Stimulated activated CD4-positive, alpha-beta T cell treated with anti-CD3 and anti-CD28 coated beads, Interleukin-1b, Interleukin-23, amount 100 ng/mL, for 1 hour (primary cell): ENCODE data around the gene LECT2.

Source experiments
- DNase-seq, 2 donors: peaks; one replicate each; pipeline ENCODE4 v3.0.0-alpha.2; 2020; ENCODE audit warnings: low read depth in 2 of 2

The LECT2 gene

DNA sequence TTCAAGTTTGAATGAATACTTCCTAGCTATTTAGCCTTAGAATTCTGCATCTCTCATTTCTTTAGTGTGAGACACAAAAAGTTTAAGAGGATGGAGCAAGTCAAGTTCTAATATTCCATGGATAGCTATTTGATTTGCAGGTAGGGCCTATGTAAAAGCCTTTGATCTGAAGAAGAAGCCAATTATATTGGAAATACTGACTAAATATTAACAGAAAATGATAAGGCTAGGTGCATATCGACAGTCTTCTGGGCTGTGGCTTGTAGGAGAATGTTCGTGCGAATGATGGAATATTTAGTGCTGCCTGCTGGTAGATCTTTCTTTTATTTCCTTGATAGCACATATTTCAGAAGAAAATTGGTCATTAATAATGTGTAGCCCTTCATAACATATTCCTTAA lies at the start of gene LECT2:
TSS of gene LECT2 (minus strand) at position 85 of the 400 bp plus-strand sequence. CDS start 150 bp downstream, outside the sequence.
- DNase-seq = no peak

DNA sequence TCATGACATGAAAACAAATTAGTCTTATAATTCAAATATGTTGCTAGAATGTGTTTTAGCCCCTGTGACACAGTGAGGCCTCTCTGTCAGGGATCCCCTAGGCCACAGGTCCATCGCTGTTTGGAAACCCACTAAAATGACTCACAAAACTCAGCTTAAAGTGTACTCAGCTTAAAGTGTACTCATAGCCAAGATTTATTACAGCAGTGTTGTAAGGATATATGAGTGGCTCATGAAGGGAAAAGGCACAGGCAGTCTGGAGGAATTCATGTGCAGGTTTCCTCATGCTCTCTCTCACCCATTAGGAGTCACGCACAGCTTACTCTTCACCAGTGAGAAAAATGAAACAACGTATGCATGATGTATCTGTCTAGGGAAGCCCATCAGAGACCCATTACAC lies 49.7 kb upstream of the LECT2 start:
- no peak for DNase-seq

DNA sequence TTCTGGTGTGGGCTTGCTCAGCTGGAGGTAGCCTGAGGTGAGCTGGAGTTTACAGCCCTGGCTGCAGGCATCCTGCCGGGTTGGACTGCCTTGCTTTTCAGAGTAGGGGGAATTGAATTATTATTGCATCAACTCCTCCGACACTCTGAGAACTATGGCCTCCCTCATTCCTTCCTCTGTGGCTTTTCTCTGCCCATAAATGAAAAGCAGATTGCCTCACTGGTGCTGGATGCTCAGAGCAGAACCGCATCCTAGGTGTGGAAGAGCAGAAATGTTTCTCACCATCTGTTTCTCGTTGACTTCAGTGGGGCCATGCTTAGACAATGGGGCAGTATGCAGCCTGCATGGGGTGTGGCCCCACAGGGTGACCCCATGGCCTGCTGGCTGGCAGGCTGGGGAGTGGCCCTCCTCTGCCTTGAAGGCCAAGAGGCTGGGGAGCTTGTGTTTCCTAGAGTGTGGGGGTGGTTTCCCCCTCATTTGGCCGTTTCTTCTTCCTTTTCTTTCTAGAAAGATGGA lies 46.7 kb upstream of the LECT2 start:
- no peak for DNase-seq

DNA sequence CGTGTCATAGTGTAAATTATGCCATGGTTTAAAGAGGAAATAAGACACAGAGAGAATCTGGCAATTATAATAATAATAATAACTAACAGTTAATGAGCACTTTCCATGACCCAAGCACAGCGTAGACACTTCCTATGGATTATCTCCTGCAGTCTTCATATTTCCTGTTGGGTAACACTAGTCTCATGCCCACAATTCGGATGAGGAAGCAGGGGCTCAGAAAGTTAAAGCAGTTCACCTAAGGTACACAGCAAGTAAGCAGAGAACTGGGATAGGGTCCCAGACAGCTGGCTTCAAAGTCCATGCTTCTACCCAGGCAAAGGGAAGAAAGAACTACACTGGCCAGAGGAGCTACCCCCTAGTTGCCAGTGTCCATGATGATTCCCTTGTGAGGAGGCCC lies 46.1 kb upstream of the LECT2 start:
- DNase-seq = no peak

DNA sequence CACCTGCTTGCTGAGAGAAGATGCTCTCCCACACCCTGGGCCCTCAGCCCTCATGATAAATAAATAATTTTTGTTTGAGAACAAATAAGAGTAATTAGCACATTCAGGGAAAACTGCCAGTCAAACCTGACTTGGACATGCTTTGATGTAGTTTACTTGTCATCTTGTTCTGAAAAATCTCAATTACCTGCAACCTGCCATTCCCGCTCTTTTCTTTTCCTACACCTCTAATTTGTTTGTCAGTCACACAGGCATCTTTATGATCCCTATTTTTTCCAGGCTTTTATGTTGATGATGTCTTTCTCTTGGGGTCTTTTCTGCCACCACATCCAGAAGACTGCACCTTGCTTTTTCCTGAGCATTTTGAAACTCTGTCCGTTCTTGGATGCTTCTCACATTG lies 45.4 kb upstream of the LECT2 start:
- no peak for DNase-seq

DNA sequence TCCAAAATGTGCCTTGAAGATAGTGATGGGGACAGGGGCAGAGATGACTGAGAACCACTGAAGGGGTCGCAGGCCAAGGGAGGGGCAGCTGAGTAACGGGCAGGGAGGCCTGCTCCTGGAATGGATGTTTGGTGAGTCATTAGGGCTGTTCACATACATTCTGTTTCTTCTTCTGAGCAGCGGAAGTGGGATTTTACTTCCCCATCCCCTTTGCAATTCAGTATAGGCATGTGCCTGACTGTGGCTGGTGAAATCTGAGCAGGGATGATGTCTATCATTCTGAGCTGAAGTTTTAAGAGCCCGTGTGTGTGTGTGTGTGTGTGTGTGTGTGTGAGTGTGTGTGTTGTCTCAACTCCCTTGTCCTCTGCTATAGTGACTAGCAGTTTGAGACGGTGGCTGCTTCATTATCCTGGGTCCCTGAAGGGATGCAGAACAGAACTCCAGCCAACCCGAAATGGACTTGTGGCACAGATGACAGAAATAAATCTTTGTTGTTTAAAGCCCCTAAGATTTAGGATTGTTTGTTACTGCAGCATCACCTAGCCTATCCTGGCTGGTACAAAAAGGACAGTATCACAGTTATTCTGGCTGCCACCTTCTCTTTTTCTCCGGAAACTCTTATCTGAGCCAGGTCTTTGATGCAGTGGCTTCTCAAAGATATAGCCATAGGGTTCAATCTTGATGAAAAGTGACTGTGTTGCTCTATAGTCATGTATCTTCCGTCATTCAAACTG lies 44.8 kb upstream of the LECT2 start:
- DNase-seq = no peak

DNA sequence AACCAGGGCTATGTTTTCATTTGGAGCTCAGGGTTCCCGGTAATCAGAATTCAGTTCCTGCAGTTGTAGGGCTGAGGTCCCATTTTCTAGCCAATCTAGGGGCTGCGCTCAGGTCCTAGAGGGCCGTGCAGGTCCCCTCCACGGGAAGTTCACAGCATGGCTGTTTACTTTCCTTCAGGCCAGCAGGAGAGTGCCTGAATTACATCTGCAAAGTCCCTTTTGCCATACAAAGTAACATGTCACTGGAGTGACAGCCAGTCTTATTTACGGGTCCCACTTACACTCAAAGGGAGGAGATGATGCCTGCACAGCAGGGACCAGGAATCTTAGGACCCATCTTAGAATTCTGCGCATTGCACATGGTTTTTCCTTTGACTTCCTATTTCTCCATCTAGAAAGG lies 44.1 kb upstream of the LECT2 start:
- no peak for DNase-seq

DNA sequence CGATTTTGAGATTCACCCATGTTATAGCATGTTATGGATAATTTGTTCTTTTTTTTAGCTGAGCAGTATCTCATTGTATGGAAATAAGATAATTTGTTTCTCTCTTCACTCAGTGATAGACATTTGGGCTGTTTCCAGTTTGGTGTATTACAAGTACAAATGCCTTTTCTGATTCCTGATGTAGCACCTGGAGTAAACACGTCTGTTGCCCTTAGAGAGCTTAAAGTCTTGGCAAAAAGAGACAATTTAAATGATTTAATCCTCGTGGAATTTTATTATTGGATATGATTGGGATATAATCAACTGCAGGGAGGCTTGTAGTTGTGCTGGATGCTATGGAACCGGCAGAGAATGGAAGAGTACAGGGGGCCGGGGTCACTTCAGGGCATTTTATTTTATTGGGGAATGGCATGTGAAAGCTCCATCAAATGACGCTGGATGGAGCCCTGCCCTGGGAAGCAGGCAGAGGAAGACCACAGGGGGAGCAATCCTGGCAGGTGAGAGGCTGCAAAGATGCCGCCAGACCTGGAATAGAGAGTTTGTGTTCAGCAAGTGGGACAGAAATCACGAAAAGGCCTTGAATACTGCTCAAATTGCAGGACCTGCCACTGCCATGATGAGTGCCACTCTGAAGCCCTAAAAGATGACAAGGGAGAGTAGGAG lies 43.0 kb upstream of the LECT2 start:
- no peak for DNase-seq

DNA sequence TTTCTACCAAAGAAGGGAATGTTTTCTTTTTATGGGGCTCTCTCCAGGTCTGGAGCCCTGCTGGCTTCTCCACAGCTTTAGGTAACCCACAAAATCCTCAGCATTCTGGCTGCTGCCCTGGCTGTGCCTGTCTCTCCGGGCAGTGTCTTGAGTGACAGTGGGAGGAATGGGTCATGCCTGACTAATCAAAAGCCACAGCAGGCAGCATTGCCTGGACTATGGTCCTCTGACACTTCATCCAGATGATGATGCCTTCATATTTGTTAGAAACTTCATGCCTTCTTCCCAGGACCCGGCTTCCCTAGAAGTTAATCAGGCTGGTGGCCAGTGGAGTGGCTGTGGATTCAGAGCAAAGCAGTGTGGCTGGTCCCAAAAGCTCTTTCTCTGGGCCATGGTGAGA lies 41.8 kb upstream of the LECT2 start:
- no peak for DNase-seq

DNA sequence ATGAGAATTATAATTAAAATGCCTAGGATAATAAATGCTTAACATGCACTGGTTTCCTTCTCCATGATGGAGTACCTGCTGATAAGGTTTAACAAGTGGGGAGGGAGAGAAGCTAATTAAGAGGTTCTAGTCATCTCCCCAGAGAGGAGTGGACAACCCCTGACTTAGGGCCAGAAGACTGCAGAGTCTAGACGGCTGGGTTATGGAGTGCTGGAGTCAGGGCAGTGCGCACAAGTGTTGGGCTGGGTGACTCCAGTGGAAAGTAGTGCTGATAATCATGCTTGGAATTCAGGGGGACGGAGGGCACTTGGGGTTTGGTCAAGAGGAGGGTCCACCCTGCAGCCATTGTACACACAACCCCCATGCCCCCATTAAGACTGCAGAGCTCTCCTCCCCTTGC lies 41.2 kb upstream of the LECT2 start:
- DNase-seq = no peak

DNA sequence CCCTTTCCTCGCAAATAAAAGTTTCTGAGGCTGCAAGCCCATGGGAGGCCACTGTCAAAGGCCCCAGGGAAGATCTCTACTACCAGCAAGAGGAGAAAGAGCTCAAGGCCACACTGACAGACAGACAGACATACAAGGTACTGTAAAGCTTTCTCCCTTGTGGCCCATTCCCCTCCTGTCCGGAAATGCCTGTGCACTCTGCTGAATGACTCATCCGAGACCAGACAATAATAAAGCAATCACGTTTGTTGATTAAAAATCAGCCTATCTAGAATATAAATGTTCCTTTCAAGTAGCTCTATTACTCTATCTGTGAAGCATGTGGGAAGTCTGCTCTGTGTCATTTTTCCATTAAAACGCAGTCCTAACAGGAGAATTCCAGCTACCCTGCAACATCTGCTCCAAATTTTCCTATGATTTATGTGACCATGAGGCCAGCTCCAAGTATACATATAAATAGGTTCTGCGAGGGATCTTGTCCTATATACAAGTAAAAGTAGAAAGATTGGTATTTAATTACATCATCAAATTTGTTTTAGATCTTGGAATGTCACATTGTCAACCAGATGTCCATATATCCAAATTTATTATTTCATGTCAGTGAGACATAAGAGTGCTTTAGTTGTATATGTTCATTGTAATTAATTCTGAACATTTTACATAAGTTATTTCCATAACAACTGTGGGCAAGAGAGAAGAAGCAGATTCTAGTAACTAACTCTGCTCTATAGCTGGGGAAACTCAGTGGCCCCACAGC lies 39.3 kb upstream of the LECT2 start:
- DNase-seq = no peak

DNA sequence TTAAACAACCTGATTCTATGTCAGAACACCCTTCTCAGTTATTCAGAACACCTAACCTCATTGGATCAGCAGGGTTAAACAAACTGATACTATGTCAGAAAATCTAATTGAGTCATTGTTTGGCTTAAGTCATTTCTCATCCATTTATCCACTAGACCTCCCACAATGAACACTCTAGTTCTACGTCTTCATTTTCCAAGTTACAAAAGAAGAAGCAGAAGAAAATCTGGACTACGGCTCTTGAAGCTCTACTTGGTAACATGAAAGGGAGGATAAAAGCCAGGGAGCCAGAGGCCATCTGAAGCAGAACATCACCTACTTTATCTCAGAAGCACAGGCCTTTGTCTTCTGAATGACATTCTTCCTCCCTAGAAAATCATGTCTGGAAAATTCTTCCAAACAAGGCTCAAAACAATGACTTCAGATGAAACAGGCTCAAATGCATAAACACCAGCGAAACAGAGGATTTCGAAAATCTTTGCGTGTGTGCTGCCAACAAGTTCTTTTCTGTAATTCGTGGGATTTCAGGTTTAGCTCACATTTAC lies 38.6 kb upstream of the LECT2 start:
- no peak for DNase-seq

DNA sequence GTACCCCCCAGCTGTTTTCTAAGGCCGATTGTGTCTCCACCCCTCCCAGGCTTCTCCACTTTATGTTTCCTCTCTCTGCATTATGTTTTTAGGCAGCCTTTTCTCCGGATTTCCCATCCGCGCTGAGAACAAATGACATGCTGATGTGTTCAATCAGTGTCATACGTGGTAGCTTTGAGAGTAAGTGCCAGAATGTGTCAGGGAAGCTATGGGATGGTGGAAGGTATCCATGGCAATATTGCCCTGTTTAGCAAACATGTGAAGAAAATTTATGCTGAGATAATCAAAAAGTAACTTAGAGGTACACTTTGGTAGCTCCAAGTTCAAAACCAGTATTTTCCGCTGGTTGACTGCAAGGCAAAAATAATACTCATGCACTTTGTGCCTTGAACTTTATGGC lies 36.6 kb upstream of the LECT2 start:
- DNase-seq = no peak

DNA sequence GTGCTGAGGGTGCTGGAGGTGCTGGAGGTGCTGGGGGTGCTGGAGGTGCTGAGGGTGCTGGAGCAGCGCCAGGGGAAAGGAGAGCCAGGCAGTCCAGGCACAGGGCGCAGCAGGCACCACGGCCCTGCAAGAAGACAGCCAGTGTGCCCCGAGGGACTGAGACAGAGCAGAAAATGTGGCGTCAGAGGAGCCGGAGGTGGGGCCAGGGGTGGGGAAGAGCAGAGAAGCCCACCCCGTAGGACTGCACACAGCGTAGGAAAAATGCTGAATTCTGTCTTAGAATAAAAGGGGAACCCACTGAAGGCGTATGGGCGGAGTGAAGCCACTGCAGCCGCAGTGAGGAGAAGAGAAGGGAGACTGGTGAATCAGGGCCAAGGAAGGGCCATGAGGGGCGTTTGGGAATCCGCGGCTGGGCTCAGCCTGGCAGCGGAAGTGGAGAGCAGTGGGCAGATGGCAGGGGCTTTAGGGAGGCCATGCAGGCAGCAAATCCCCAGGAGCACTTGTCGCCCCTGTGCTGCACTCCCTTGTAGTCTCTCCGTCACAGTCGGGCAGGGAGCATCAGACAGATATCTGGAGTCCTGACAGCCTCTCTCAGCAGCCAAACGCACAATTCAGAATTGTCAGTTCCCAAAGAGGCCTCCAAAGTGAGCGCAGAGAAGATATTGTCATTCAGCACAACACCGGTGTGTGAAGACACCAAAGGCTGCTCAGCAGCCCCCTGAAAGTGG lies 35.9 kb upstream of the LECT2 start:
- DNase-seq = no peak

DNA sequence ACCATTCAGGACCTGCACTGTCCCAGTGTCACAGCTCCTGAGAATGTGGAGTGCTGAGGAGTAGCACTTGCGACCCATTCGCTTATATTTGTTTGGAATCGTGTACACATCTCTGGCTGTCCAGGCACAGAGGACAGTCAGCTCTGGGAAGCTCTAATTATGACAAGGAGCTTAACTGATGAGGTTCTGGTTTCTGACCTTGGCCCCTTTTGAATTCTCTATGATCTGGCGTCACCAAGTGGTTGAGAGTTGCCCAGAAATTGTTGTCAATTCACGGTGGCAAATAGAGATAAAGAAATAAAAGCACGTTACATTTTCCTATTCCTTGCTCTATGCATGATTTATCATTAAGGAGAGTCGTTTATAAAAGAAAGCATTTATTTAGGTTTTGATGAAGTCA lies 34.9 kb upstream of the LECT2 start:
- DNase-seq = no peak

DNA sequence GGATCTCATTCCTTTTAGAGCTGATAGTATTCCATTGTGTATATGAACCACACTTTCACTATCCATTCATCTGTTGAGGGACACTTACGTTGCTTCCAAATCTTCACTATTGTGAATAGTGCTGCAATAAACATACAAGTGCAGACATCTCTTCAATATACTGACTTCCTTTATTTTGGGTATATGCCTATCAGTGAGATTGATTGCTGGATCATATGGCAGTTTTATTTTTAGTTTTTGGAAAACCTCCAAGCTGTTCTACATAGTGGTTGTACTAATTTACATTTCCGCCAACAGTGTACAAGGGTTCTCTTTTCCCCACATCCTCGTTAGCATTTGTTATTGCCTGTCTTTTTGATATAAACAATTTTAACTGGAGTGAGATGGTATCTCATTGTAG lies 33.8 kb upstream of the LECT2 start:
- no peak for DNase-seq

DNA sequence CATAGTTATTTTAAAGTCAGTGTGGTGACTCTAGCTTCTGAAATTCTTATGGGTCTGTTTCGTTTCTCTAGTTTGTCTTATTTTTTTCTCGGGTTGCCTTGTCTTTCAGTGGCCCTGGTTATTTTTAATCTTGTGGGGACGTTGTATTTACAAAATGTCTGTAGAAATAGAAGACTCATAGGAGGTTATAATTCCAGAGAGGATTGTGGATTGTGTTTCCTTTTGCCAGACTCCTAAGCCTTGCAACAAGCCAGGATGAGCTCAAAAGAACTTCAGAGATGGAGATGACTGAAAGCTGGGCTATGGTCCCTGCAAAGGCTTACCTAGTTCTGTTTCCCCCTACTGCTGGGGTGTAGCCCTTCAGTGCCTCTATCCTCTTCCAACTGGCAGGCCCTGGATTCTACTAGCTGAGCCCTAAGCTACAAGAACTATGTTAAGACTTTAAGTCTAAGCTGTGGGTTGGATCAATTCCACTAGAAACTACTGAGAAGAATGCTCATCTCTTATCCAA lies 32.2 kb upstream of the LECT2 start:
- no peak for DNase-seq

DNA sequence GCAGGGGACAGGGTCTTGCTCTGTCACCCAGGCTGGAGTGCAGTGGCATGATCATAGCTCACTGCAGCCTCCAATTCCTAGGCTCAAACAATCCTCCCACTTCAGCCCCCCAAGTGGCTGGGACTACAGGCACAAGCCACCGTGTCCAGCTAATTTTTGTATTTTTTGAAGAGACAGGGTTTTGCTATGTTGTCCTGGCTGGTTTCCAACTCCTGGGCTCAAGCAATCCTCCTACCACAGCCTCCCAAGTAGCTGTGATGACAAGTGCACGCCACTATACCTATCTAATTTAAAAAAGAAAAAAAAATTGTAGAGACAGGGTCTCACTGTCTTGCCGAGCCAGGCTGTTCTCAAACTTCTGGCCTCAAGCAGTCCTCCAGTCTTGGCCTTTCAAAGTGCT lies 31.6 kb upstream of the LECT2 start:
- DNase-seq = no peak

DNA sequence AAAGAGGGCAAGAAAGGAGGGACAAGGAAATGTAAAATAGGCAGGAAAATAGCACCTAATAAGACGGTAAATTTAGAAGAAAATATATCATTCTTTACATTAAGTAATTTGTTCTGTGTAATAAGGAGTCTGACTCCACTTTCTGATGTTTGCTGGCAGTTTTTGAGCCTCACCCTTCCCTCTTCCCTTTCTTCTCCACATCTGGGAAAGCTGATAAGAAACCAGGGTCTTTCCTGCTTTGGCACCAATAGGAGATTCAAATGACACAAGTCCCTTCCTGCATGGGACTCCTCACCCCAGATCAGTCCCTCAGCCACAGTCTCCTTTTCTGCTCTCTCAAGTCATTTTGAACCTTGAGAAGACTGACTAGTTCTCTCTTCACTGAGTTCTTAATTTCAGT lies 31.2 kb upstream of the LECT2 start:
- no peak for DNase-seq

DNA sequence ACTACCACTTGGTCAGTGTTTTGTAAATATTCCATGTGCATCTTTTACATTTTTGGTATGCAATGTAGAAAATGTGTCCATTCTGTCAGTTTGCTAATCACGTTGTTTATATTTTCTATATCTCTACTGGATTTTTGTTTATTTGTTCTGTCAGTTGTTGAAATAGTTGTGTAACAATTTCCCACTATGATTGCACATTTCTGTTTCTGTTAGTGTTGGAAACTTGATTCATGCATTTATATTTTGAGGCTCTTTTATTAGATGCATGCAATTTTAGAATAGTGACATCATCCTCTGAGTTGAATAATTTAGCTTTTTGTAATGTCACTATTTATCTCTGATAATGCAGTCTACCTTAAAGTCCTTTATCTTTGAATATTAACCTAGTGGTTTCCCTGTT lies 25.8 kb upstream of the LECT2 start:
- DNase-seq = no peak

DNA sequence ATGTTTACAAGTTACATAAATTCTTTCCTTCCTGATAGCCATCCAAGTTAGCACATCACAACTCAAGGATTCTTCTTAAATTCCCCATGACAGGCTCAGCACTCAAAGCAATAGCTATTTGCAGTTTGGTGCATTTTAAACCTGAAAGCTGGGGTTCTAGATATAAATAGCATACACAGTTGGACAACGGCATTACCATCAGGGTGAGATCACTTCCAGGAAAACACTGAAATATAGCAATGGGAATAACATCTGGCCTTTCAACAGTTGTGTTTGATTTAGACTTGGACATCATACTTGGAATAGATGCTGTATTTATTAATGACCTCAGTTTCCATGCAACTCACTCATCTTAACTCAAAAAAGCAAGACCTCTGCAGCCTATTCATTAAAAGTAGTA lies 24.7 kb upstream of the LECT2 start:
- DNase-seq = no peak

DNA sequence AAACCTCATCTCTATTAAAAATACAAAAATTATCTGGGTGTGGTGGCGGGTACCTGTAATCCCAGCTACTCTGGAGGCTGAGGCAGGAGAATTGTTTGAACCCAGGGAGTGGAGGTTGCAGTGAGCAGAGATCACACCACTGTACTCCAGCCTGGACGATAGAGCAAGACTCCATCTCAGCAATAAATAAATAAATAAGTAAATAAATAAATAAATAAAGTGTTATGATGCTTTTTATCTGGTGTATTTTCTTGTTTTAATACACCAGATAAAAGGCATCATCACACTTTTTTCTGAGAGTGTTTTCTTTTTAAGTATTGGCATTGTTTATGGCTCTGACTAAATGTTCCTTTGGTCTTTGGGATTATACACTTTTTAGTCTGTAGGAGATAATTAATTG lies 24.2 kb upstream of the LECT2 start:
- no peak for DNase-seq
